Glutamatergic neuron (in vitro differentiated cells): ENCODE measurements around the gene POLR1E. TPM values are rescaled to one million over a fixed set of nuclear protein-coding genes. Genes with fewer than 3 reads are reported as not detected.

Source experiments
- DNase-seq: peaks from one replicate; pipeline ENCODE4 v3.0.0; 2022
- H3K27ac Mint-ChIP-seq: one replicate; pipeline ENCODE4 v1.8.0; 2020; ENCODE audit warnings: mild to moderate bottlenecking, mixed read lengths, inconsistent platforms; ENCODE audit not compliant: unreplicated experiment
- H3K27me3 Mint-ChIP-seq: one replicate; pipeline ENCODE4 v1.8.0; 2020; ENCODE audit warnings: mild to moderate bottlenecking, moderate library complexity, mixed read lengths, inconsistent platforms; ENCODE audit not compliant: unreplicated experiment
- H3K36me3 Mint-ChIP-seq: one replicate; pipeline ENCODE4 v1.8.0; 2020; ENCODE audit warnings: mild to moderate bottlenecking, mixed read lengths, inconsistent platforms; ENCODE audit not compliant: unreplicated experiment
- H3K4me1 Mint-ChIP-seq: one replicate; pipeline ENCODE4 v1.8.0; 2020; ENCODE audit warnings: mild to moderate bottlenecking, low read depth, mixed read lengths, inconsistent platforms; ENCODE audit not compliant: unreplicated experiment
- H3K4me3 Mint-ChIP-seq: one replicate; pipeline ENCODE4 v1.8.0; 2020; ENCODE audit warnings: mild to moderate bottlenecking, mixed read lengths, inconsistent platforms; ENCODE audit not compliant: unreplicated experiment
- H3K9me3 Mint-ChIP-seq: one replicate; pipeline ENCODE4 v1.8.0; 2020; ENCODE audit warnings: mild to moderate bottlenecking, moderate library complexity, mixed read lengths, inconsistent platforms; ENCODE audit not compliant: unreplicated experiment
- CTCF ChIP-seq: fragments of 200-600 bp; sonication (generic); IDR thresholded peaks from one replicate; pipeline ENCODE4 v1.5.0; 2021; ENCODE audit not compliant: partially characterized antibody, unreplicated experiment
- total RNA-seq: library from RNA; stranded (reverse); fragmentation: NEBNext Ultra II Directional; extraction: Animal tissue kit (Norgen Biotek cat#: 25700); gene quantifications from one replicate; pipeline ENCODE4 v1.2.1, GENCODE V29; 2021; ENCODE audit not compliant: unreplicated experiment

The POLR1E gene
- total RNA-seq, 1 donor from 2014 or later = 58.2 TPM

DNA sequence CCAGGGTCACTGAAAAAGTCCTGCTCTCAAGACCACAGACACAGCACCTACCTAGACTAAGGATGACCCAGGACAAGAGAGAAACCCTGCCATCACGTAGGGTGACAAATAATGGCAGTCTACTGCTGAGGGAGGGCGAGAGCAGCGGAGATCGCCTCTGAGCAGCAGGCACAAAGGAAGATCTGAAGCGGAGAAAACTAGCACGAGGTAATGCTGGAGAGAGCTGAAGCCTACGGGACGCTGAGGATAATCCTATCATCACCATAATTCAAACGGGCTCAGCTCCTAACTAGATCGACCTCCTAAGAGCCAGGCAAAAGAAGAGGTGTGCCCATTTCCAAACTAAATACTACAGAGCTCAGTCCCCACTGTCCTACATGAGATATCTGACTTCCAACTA, 49.2 kb downstream of the POLR1E start:
- no peak for TF ChIP-seq CTCF
- peaks cover 4% of the 10 kb centered on the region for H3K4me1 Mint-ChIP-seq
- H3K27me3 Mint-ChIP-seq = peaks cover 2% of the 10 kb centered on the region
- no peaks in the 10 kb centered on the region for H3K9me3 Mint-ChIP-seq
- DNase-seq = no peak
- H3K36me3 Mint-ChIP-seq = peaks cover 4% of the 10 kb centered on the region
- peak overlapping the region; percentile 56 for H3K27ac Mint-ChIP-seq
- no peak overlapping the region for H3K4me3 Mint-ChIP-seq

GRCh38 chr9:37538099-37538498, 52.4 kb downstream of the POLR1E start:
- peaks cover 4% of the 10 kb centered on the region for H3K36me3 Mint-ChIP-seq
- H3K4me1 Mint-ChIP-seq = peaks cover 4% of the 10 kb centered on the region
- DNase-seq = no peak
- H3K27me3 Mint-ChIP-seq = peaks cover 2% of the 10 kb centered on the region
- no peak overlapping the region for H3K27ac Mint-ChIP-seq
- no peak overlapping the region for H3K4me3 Mint-ChIP-seq
- no peaks in the 10 kb centered on the region for H3K9me3 Mint-ChIP-seq
- no peak for TF ChIP-seq CTCF

- Mint-ChIP-seq H3K9me3 (no peaks in the 10 kb centered on the region), H3K4me1 (peaks cover 2% of the 10 kb centered on the region), H3K27ac (no peak overlapping the region), H3K36me3 (peaks cover 4% of the 10 kb centered on the region), H3K27me3 (peaks cover 2% of the 10 kb centered on the region), H3K4me3 (no peak overlapping the region)
- TF ChIP-seq CTCF = no peak
- DNase-seq = no peak
Observed at GRCh38 chr9:37539634-37540033, 53.9 kb downstream of the POLR1E start.

DNA sequence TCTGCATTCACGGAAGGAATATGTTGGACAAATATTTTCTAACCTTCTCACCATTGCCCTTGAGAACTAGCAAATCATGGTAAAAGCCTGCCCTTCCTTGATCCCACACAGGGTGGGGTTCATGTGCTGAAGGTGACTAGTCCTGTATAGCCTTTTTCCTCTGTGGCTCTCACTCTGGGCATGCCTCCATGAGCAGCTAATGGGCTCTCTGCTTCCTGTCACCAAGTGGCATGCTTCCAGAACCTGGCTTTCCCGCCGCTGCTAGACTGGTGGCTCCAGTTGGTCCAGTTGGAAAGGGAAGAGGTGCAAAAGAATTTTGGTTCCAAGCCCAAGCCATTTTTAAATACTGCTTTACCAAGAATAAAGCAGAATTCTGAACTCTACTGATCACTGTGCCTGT, 54.9 kb downstream of the POLR1E start:
- H3K27ac Mint-ChIP-seq = no peak overlapping the region

GRCh38 chr9:37541465-37541864, 55.7 kb downstream of the POLR1E start:
- no peak for DNase-seq
- H3K4me1 Mint-ChIP-seq = no peaks in the 10 kb centered on the region
- H3K27ac Mint-ChIP-seq = no peak overlapping the region
- H3K36me3 Mint-ChIP-seq = peaks cover 4% of the 10 kb centered on the region
- no peak for TF ChIP-seq CTCF
- H3K4me3 Mint-ChIP-seq = no peak overlapping the region
- no peaks in the 10 kb centered on the region for H3K27me3 Mint-ChIP-seq
- no peaks in the 10 kb centered on the region for H3K9me3 Mint-ChIP-seq

More for the DNA sequence above, 54.9 kb downstream of the POLR1E start:
- TF ChIP-seq CTCF = no peak
- DNase-seq = no peak
- no peaks in the 10 kb centered on the region for H3K9me3 Mint-ChIP-seq
- H3K27me3 Mint-ChIP-seq = no peaks in the 10 kb centered on the region
- H3K4me3 Mint-ChIP-seq = no peak overlapping the region
- no peaks in the 10 kb centered on the region for H3K4me1 Mint-ChIP-seq
- peaks cover 4% of the 10 kb centered on the region for H3K36me3 Mint-ChIP-seq
